ENCODE measurements around the gene TMEM43.

DNA sequence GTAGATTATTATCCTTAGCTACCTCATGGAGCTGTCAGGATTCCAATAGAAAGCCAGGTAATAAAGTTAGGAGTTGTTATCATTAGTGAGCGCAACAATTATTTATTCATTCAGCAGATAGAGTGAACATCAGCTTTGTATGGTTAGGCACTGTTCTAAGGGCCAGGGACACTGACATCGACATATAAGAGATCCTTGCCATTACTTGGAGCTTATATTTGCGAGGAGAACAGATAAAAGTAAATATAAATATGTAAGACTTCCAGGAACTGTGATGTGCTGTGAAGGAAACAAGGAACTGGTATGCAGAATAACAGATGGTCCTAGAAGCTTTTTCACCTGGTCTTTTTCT lies 54.2 kb downstream of the TMEM43 start:
- TF ChIP-seq CTCF (IDR thresholded peaks at IDR 0.05) (no peak), POLR2A (IDR thresholded peaks at IDR 0.05) (no peak)
